H9 (cell line): ENCODE data around the gene MACC1. TPM values are rescaled to one million over a fixed set of nuclear protein-coding genes. Genes with fewer than 3 reads are reported as not detected.

Experiments
- DNase-seq: peaks from one replicate; pipeline ENCODE4 v3.0.0-alpha.2; 2017
- H2AFZ ChIP-seq: one replicate; pipeline ENCODE4 v1.6.1; 2013; ENCODE audit warnings: mild to moderate bottlenecking, low read length, control low read depth, moderate library complexity
- H2AK5ac ChIP-seq: 2 replicates; pipeline ENCODE4 v1.6.1; 2013; ENCODE audit warnings: low read length, control low read depth, mixed read lengths; ENCODE audit not compliant: insufficient read length
- H2BK120ac ChIP-seq: one replicate; pipeline ENCODE4 v1.6.1; 2013; ENCODE audit warnings: low read depth, mild to moderate bottlenecking, low read length, control low read depth, inconsistent platforms; ENCODE audit not compliant: poor library complexity, severe bottlenecking
- H2BK12ac ChIP-seq: 2 replicates; pipeline ENCODE4 v1.6.1; 2013; ENCODE audit warnings: low read length, control low read depth, mixed read lengths, low read depth; ENCODE audit not compliant: insufficient read length
- H2BK15ac ChIP-seq: 2 replicates; pipeline ENCODE4 v1.6.1; 2013; ENCODE audit warnings: low read depth, low read length, control low read depth
- H2BK20ac ChIP-seq: one replicate; pipeline ENCODE4 v1.6.1; 2013; ENCODE audit warnings: low read depth, mild to moderate bottlenecking, low read length, control low read depth, inconsistent platforms; ENCODE audit not compliant: poor library complexity, severe bottlenecking
- H2BK5ac ChIP-seq: 2 replicates; pipeline ENCODE4 v1.6.1; 2013; ENCODE audit warnings: low read length, control low read depth, mixed read lengths; ENCODE audit not compliant: insufficient read length
- H3K14ac ChIP-seq: 2 replicates; pipeline ENCODE4 v1.6.1; 2013; ENCODE audit warnings: low read length, control low read depth; ENCODE audit not compliant: insufficient read depth
- H3K18ac ChIP-seq: 2 replicates; pipeline ENCODE4 v1.6.1; 2013; ENCODE audit warnings: low read depth, mild to moderate bottlenecking, mixed read lengths, low read length, control low read depth; ENCODE audit not compliant: insufficient read length
- H3K23ac ChIP-seq: 2 replicates; pipeline ENCODE4 v1.6.1; 2013; ENCODE audit warnings: low read length, control low read depth, mixed read lengths, low read depth; ENCODE audit not compliant: insufficient read length
- H3K23me2 ChIP-seq: 2 replicates; pipeline ENCODE4 v1.6.1; 2013; ENCODE audit warnings: low read depth, mild to moderate bottlenecking, mixed read lengths, low read length, control low read depth; ENCODE audit not compliant: insufficient read length, poor library complexity, severe bottlenecking
- H3K27ac ChIP-seq: 2 replicates; pipeline ENCODE4 v1.5.1; 2013; ENCODE audit warnings: low read length, control low read depth, mixed read lengths, low read depth; ENCODE audit not compliant: insufficient read length
- H3K27me3 ChIP-seq: 2 replicates; pipeline ENCODE4 v1.6.1; 2013; ENCODE audit warnings: low read length, control low read depth, inconsistent platforms; ENCODE audit not compliant: insufficient read depth
- H3K4ac ChIP-seq: 2 replicates; pipeline ENCODE4 v1.6.1; 2013; ENCODE audit warnings: low read depth, mild to moderate bottlenecking, control low read depth, inconsistent platforms, low read length, moderate library complexity
- H3K4me1 ChIP-seq: 2 replicates; pipeline ENCODE4 v1.6.1; 2013; ENCODE audit warnings: low read length, control low read depth, inconsistent platforms; ENCODE audit not compliant: insufficient read depth
- H3K4me2 ChIP-seq: 2 replicates; pipeline ENCODE4 v1.6.1; 2013; ENCODE audit warnings: low read length, control low read depth, mixed read lengths; ENCODE audit not compliant: insufficient read length, insufficient read depth
- H3K56ac ChIP-seq: 2 replicates; pipeline ENCODE4 v1.6.1; 2013; ENCODE audit warnings: low read depth, mild to moderate bottlenecking, mixed read lengths, low read length, control low read depth; ENCODE audit not compliant: insufficient read length
- H3K79me1 ChIP-seq: 2 replicates; pipeline ENCODE4 v1.6.1; 2013; ENCODE audit warnings: low read depth, mild to moderate bottlenecking, moderate library complexity, low read length, control low read depth, inconsistent platforms; ENCODE audit not compliant: insufficient read depth, poor library complexity, severe bottlenecking
- H3K79me2 ChIP-seq: 2 replicates; pipeline ENCODE4 v1.6.1; 2013; ENCODE audit warnings: low read length, control low read depth, inconsistent platforms; ENCODE audit not compliant: insufficient read depth
- H3K9ac ChIP-seq: 2 replicates; pipeline ENCODE4 v1.6.1; 2013; ENCODE audit warnings: low read length, control low read depth, mixed read lengths; ENCODE audit not compliant: insufficient read length; ENCODE audit errors: extremely low read depth
- H3K9me3 ChIP-seq: one replicate; pipeline ENCODE4 v1.6.1; 2013; ENCODE audit warnings: low read depth, low read length, inconsistent platforms; ENCODE audit not compliant: control insufficient read depth
- H3T11ph ChIP-seq: one replicate; pipeline ENCODE4 v1.6.1; 2013; ENCODE audit warnings: mild to moderate bottlenecking, low read length, control low read depth, inconsistent platforms
- H4K20me1 ChIP-seq: one replicate; pipeline ENCODE4 v1.6.1; 2013; ENCODE audit not compliant: control insufficient read depth, insufficient read length, insufficient read depth
- H4K5ac ChIP-seq: 2 replicates; pipeline ENCODE4 v1.6.1; 2013; ENCODE audit warnings: low read depth, mild to moderate bottlenecking, mixed read lengths, low read length, control low read depth; ENCODE audit not compliant: insufficient read length
- H4K8ac ChIP-seq: replicated peaks from 2 replicates; pipeline ENCODE4 v1.6.1; 2013; ENCODE audit warnings: low read length, control low read depth, mixed read lengths, low read depth; ENCODE audit not compliant: insufficient read length
- H4K91ac ChIP-seq: 2 replicates; pipeline ENCODE4 v1.6.1; 2013; ENCODE audit warnings: low read depth, mild to moderate bottlenecking, moderate library complexity, mixed read lengths, low read length, control low read depth; ENCODE audit not compliant: insufficient read length
- H3K27ac Mint-ChIP-seq, 3 experiments: 2 replicates in 2 of 3; 3 replicates in 1 of 3; pipeline ENCODE4 v1.8.0; 2020 to 2021; ENCODE audit warnings: mixed read lengths in 3 of 3, mild to moderate bottlenecking in 1 of 3, moderate library complexity in 1 of 3
- H3K27me3 Mint-ChIP-seq: 2 replicates; pipeline ENCODE4 v1.8.0; 2021; ENCODE audit warnings: low read depth, mild to moderate bottlenecking, moderate library complexity, mixed read lengths
- H3K36me3 Mint-ChIP-seq, 3 experiments: 2 replicates in 2 of 3; 3 replicates in 1 of 3; pipeline ENCODE4 v1.8.0; 2020 to 2021; ENCODE audit warnings: low read depth in 3 of 3, mixed read lengths in 3 of 3; ENCODE audit not compliant: insufficient read depth in 1 of 3
- H3K4me1 Mint-ChIP-seq, 2 experiments: 2 replicates each; pipeline ENCODE4 v1.8.0; 2020; ENCODE audit warnings: mixed read lengths in 2 of 2
- H3K4me3 Mint-ChIP-seq, 2 experiments: 2 replicates in 1 of 2; 3 replicates in 1 of 2; pipeline ENCODE4 v1.8.0; 2020 to 2021; ENCODE audit warnings: mild to moderate bottlenecking in 2 of 2, mixed read lengths in 2 of 2, moderate library complexity in 1 of 2
- H3K9me3 Mint-ChIP-seq, 2 experiments: 2 replicates in 1 of 2; 3 replicates in 1 of 2; pipeline ENCODE4 v1.8.0; 2020; ENCODE audit warnings: mild to moderate bottlenecking in 2 of 2, mixed read lengths in 2 of 2, moderate library complexity in 1 of 2
- WGBS: extraction: QIAGEN DNeasy Blood & Tissue Kit; methylation state at CpG from one replicate; pipeline ENCODE4 v1.1.7; 2013; ENCODE audit warnings: missing lambda C conversion rate, low lambda C conversion rate, mixed read lengths; ENCODE audit not compliant: insufficient read length; ENCODE audit errors: extremely low coverage; 5-methylcytosine and 5-hydroxymethylcytosine counted together
- total RNA-seq: library from RNA; stranded (reverse); gene quantifications from 2 replicates; pipeline ENCODE4 v1.2.1, GENCODE V29; 2021
- TF ChIP-seq, protein P1 (sequence below): fragments of 200-600 bp; sonication (generic); conservative IDR thresholded peaks from 3 replicates; pipeline ENCODE4 v1.8.0; 2021; ENCODE audit warnings: antibody characterized with exemption, mild to moderate bottlenecking

The MACC1 gene
- total RNA-seq, 1 experiment from 2014 or later = 11.0 TPM

DNA sequence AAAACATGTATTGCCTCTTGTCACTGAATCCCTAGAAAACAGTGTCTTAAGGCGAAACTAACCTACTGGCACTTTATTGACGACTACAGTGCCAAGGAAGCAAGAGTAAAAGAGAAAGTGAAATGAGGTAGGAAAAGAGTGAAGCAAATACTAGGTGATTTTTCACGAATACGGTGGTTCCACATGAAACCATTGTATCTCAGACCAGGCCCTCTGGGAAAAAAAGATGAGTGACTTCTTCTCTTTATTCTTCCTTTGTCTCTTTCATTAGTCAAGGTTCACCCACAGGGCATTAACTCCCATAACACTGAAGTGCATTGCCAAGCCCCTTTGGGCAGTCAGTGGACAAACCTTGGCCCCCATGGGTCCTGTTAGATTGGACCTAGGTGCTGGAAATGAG, 16.2 kb upstream of the MACC1 start:
- Histone ChIP-seq H3K23ac (no peak overlapping the region), H3K4me1 (no peaks in the 10 kb centered on the region), H2BK15ac (no peak overlapping the region), H2BK20ac (no peak overlapping the region), H4K91ac (no peak overlapping the region), H3K79me2 (no peaks in the 10 kb centered on the region), H4K8ac (no peak overlapping the region), H2BK5ac (no peak overlapping the region), H2AFZ (no peak overlapping the region), H3K9ac (no peak overlapping the region), H2AK5ac (no peak overlapping the region), H3T11ph (no peak overlapping the region), H4K20me1 (no peaks in the 10 kb centered on the region), H3K18ac (no peak overlapping the region), H3K23me2 (no peaks in the 10 kb centered on the region), H4K5ac (no peak overlapping the region), H3K79me1 (no peaks in the 10 kb centered on the region), H3K9me3 (no peaks in the 10 kb centered on the region), H2BK12ac (no peak overlapping the region), H2BK120ac (no peak overlapping the region), H3K56ac (no peak overlapping the region), H3K4me2 (no peak overlapping the region), H3K27me3 (no peaks in the 10 kb centered on the region), H3K27ac (no peak overlapping the region), H3K14ac (no peak overlapping the region), H3K4ac (no peak overlapping the region)
- H3K27ac Mint-ChIP-seq = no peak overlapping the region
- no CpG with 5 or more reads among the region's 4 CpGs for whole genome bisulfite sequencing
- DNase-seq = no peak
- no peak overlapping the region for H3K4me3 Mint-ChIP-seq
- no peaks in the 10 kb centered on the region; a peak in 1 of 7 replicates for H3K36me3 Mint-ChIP-seq
- peaks cover 12 to 15% of the 10 kb centered on the region in 2 experiments for H3K4me1 Mint-ChIP-seq
- TF ChIP-seq, protein P1, sequence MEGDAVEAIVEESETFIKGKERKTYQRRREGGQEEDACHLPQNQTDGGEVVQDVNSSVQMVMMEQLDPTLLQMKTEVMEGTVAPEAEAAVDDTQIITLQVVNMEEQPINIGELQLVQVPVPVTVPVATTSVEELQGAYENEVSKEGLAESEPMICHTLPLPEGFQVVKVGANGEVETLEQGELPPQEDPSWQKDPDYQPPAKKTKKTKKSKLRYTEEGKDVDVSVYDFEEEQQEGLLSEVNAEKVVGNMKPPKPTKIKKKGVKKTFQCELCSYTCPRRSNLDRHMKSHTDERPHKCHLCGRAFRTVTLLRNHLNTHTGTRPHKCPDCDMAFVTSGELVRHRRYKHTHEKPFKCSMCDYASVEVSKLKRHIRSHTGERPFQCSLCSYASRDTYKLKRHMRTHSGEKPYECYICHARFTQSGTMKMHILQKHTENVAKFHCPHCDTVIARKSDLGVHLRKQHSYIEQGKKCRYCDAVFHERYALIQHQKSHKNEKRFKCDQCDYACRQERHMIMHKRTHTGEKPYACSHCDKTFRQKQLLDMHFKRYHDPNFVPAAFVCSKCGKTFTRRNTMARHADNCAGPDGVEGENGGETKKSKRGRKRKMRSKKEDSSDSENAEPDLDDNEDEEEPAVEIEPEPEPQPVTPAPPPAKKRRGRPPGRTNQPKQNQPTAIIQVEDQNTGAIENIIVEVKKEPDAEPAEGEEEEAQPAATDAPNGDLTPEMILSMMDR = no peak
- H3K27me3 Mint-ChIP-seq = no peaks in the 10 kb centered on the region; the same call in 1 of the 2 replicates
- H3K9me3 Mint-ChIP-seq = no peaks in the 10 kb centered on the region
